IMR-90 (cell line): ENCODE data around the gene BPTF. TPM values are rescaled to one million over a fixed set of nuclear protein-coding genes. Genes with fewer than 3 reads are reported as not detected.

Experiments
- microRNA-seq, 2 experiments: library from miRNA; stranded (forward) in 1 of 2; unstranded in 1 of 2; fragments of 10-50 nt in 1 of 2; fragments of <30 nt in 1 of 2; gene quantifications in 1 of 2; microRNA quantifications in 1 of 2; one replicate each; pipeline versions ENCODE3 to v1.1.0; 2013 to 2020; ENCODE audit not compliant: insufficient read depth in 1 of 2, insufficient read length in 1 of 2, unreplicated experiment in 1 of 2
- polyA plus RNA-seq, 3 experiments: library from polyadenylated mRNA; depleted of rRNA; stranded (reverse); fragments of >200 nt; gene quantifications; 2 replicates each; pipeline ENCODE4 v1.2.3, GENCODE V29; 2012; ENCODE audit warnings: low replicate concordance in 1 of 3
- small RNA-seq, 5 experiments: library from RNA; depleted of rRNA; stranded (forward); fragments of <200 nt; gene quantifications; one replicate each; pipeline ENCODE3, GENCODE V24; 2012
- total RNA-seq: library from RNA; depleted of rRNA; stranded (reverse); fragments of >200 nt; gene quantifications from 2 replicates; pipeline ENCODE4 v1.2.3, GENCODE V29; 2012; rRNA removed

The BPTF gene
- total and polyA plus RNA-seq, 2 of the 4 experiments (the other 2 are of a cell fraction): 32.3 to 35.7 TPM

Small RNA genes lying within 50 kb of the gene (microRNA-seq; reads per million reads assigned to microRNA genes)
- not detected for gene RN7SL622P (ENCODE audit: insufficient read depth, insufficient read length)

Small RNA genes lying within 50 kb of the gene (small RNA-seq; reads per million reads assigned to genes)
- 0 reads per million in 5 experiments for gene RN7SL622P

Other genes with a start within 250 kb of the BPTF start
- gene NOL11, start 107.6 kb upstream of the BPTF start, total RNA-seq: 58.3 and 78.6 TPM in 2 replicates
- gene NOL11, start 107.6 kb upstream of the BPTF start, polyA plus RNA-seq (2012; rRNA removed): 19.9 and 26.2 TPM in 2 replicates
- gene C17orf58, start 171.0 kb downstream of the BPTF start, total RNA-seq: 7.2 and 7.8 TPM in 2 replicates
- 10.2 and 10.3 TPM in 2 replicates for gene C17orf58, start 171.0 kb downstream of the BPTF start, polyA plus RNA-seq (2012; rRNA removed)
- 226 and 262 TPM in 2 replicates for gene KPNA2, start 210.2 kb downstream of the BPTF start, total RNA-seq
- gene KPNA2, start 210.2 kb downstream of the BPTF start, polyA plus RNA-seq (2012; rRNA removed): 135 and 141 TPM in 2 replicates